ENCODE data around the gene MT1HL1.

DNA sequence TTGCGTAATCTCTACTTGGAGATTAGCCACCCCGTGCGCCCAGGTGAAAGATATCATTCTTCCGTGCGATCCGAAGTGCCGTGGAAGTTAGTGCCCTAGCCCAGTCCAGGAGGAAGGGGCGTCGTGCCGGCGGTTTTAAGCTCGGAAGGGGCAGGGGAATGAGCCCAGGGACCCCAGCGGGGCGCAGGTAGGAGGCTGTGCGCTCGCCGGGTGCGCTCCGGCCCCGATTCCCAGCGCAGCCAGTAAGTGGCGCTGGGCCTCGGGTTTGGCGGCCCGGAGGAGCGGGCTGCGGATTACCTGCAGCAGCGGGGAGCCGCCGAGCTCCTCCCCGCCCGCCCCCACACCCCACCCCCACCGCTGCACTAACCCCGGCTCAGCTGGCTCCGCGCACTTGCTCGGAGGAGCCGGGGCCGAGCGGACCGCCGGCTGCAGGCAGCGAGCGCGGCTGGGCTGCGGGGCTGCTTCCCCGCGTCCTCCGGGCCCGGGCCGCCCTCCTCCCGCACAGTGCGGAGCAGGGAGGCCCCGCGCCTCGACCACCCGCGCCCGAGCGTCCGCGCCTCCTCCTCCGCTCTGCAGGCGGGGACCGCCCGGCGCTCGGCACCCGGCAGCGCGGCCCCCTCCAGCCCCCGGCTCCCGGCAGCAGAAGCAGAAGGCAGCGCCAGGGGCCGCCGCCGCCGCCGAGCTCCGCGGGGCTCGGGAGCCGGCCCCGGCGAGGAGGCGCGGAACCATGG lies 37.7 kb upstream of the MT1HL1 start, which contains the start of gene RYR2:
- no peak for TF ChIP-seq EZH2 (IDR thresholded peaks at IDR 0.05; ENCODE audit: insufficient read depth, poor library complexity, severe bottlenecking)
- no peak for TF ChIP-seq EZH2phosphoT487 (IDR thresholded peaks at IDR 0.05; ENCODE audit: insufficient read depth, low read depth)

All from GM23248 (cell line).